H1 (cell line): ENCODE measurements around the gene BABAM2. TPM values are rescaled to one million over a fixed set of nuclear protein-coding genes. Genes with fewer than 3 reads are reported as not detected.

Source experiments
- CTCF ChIA-PET: fragments of 300-600 bp; sonication (Branson Sonifier 250); formaldehyde crosslinking; loops from one replicate; lab custom pipeline; 2021; ENCODE audit not compliant: partially characterized antibody; lab: Charles Lee
- POLR2A ChIA-PET: fragments of 300-600 bp; sonication (Branson Sonifier 250); formaldehyde crosslinking; loops from one replicate; lab custom pipeline; 2021; ENCODE audit warnings: inconsistent platforms; ENCODE audit not compliant: partially characterized antibody; lab: Charles Lee
- DNase-seq, 2 experiments: peaks; one replicate each; pipeline versions ENCODE4 v3.0.0 to v3.0.0-alpha.2; 2010 to 2022; ENCODE audit warnings: low spot score in 2 of 2, low read depth in 1 of 2, mixed read lengths in 1 of 2
- FAIRE-seq: peaks from 2 replicates; lab custom pipeline; 2011; peaks lifted over from hg19 to GRCh38; lab: Jason Lieb, UNC
- H2AFZ ChIP-seq: 2 replicates; pipeline ENCODE4 v1.8.1; 2012; ENCODE audit warnings: low read length, inconsistent platforms
- H2AK5ac ChIP-seq: 2 replicates; pipeline ENCODE4 v1.6.1; 2013; ENCODE audit warnings: low read depth, low read length
- H2BK120ac ChIP-seq: replicated peaks from 2 replicates; pipeline ENCODE3; 2013; ENCODE audit warnings: low read depth, low read length, inconsistent platforms
- H2BK12ac ChIP-seq: 2 replicates; pipeline ENCODE4 v1.6.1; 2013; ENCODE audit warnings: low read depth, low read length
- H2BK15ac ChIP-seq: 2 replicates; pipeline ENCODE4 v1.6.1; 2013; ENCODE audit warnings: low read length
- H2BK20ac ChIP-seq: 2 replicates; pipeline ENCODE4 v1.6.1; 2013; ENCODE audit warnings: low read length
- H2BK5ac ChIP-seq: 2 replicates; pipeline ENCODE4 v1.6.1; 2013; ENCODE audit warnings: low read depth, low read length
- H3K14ac ChIP-seq: 2 replicates; pipeline ENCODE4 v1.6.1; 2013; ENCODE audit warnings: inconsistent platforms; ENCODE audit not compliant: insufficient read length
- H3K18ac ChIP-seq: 2 replicates; pipeline ENCODE4 v1.6.1; 2013; ENCODE audit warnings: low read length; ENCODE audit errors: extremely low read depth
- H3K23ac ChIP-seq: 2 replicates; pipeline ENCODE4 v1.6.1; 2013; ENCODE audit warnings: inconsistent platforms; ENCODE audit not compliant: insufficient read length
- H3K23me2 ChIP-seq: 2 replicates; pipeline ENCODE4 v1.6.1; 2013; ENCODE audit warnings: low read depth, low read length
- H3K27ac ChIP-seq: 2 replicates; pipeline ENCODE4 v1.6.1; 2011; ENCODE audit warnings: low read depth, low read length, inconsistent platforms
- H3K27me3 ChIP-seq, 4 experiments: replicated peaks in 1 of 4; 1 replicate in 1 of 4; 2 replicates in 3 of 4; pipeline versions ENCODE4 v1.6.1 to v1.8.1; 2011 to 2013; ENCODE audit warnings: low read length in 3 of 4, mild to moderate bottlenecking in 3 of 4, inconsistent platforms in 2 of 4, mixed read lengths in 2 of 4, moderate library complexity in 1 of 4; ENCODE audit not compliant: control insufficient read depth in 3 of 4, insufficient read depth in 3 of 4; ENCODE audit errors: extremely low read depth in 1 of 4
- H3K36me3 ChIP-seq, 4 experiments: 2 replicates each; pipeline versions ENCODE4 v1.6.1 to v1.8.1; 2011 to 2013; ENCODE audit warnings: mild to moderate bottlenecking in 4 of 4, low read length in 3 of 4, moderate library complexity in 2 of 4, control low read depth in 1 of 4, inconsistent platforms in 1 of 4; ENCODE audit not compliant: insufficient read depth in 4 of 4, control insufficient read depth in 2 of 4
- H3K4ac ChIP-seq: replicated peaks from 2 replicates; pipeline ENCODE3; 2013; ENCODE audit warnings: low read length, low read depth, mixed read lengths, inconsistent platforms; ENCODE audit not compliant: insufficient read length
- H3K4me1 ChIP-seq, 4 experiments: replicated peaks in 1 of 4; 1 replicate in 1 of 4; 2 replicates in 3 of 4; pipeline versions ENCODE4 v1.6.1 to v1.8.1; 2011 to 2013; ENCODE audit warnings: low read length in 3 of 4, inconsistent platforms in 2 of 4, mixed read lengths in 1 of 4; ENCODE audit not compliant: insufficient read depth in 4 of 4, control insufficient read depth in 3 of 4
- H3K4me2 ChIP-seq, 2 experiments: 2 replicates each; pipeline versions ENCODE4 v1.6.1 to v1.8.1; 2011 to 2013; ENCODE audit warnings: low read depth in 2 of 2, low read length in 2 of 2, control low read depth in 1 of 2, inconsistent platforms in 1 of 2, mild to moderate bottlenecking in 1 of 2; ENCODE audit not compliant: insufficient read depth in 1 of 2
- H3K4me3 ChIP-seq, 4 experiments: fragments of 200-600, 300-600 bp in 1 of 4; sonication (generic), shearing (Covaris generic), sonication (Bioruptor Twin) in 1 of 4; 2 replicates each; pipeline versions ENCODE4 v1.5.1 to v1.8.1; 2011 to 2016; ENCODE audit warnings: low read length in 4 of 4, low read depth in 3 of 4, control low read depth in 2 of 4, inconsistent platforms in 2 of 4, mild to moderate bottlenecking in 2 of 4, mixed read lengths in 1 of 4, moderate library complexity in 1 of 4; ENCODE audit not compliant: insufficient read depth in 2 of 4; ENCODE audit errors: extremely low read depth in 1 of 4
- H3K56ac ChIP-seq: replicated peaks from 2 replicates; pipeline ENCODE3; 2013; ENCODE audit warnings: low read depth, mild to moderate bottlenecking, mixed read lengths, low read length, inconsistent platforms; ENCODE audit not compliant: insufficient read length
- H3K79me1 ChIP-seq: 2 replicates; pipeline ENCODE4 v1.6.1; 2013; ENCODE audit warnings: low read depth, low read length, control low read depth
- H3K79me2 ChIP-seq, 2 experiments: 2 replicates each; pipeline versions ENCODE4 v1.6.1 to v1.8.1; 2012 to 2013; ENCODE audit warnings: low read length in 2 of 2, mild to moderate bottlenecking in 2 of 2, inconsistent platforms in 1 of 2; ENCODE audit not compliant: insufficient read depth in 2 of 2, control insufficient read depth in 1 of 2
- H3K9ac ChIP-seq, 4 experiments: replicated peaks in 1 of 4; 1 replicate in 1 of 4; 2 replicates in 3 of 4; pipeline versions ENCODE4 v1.6.1 to v1.8.1; 2011 to 2013; ENCODE audit warnings: low read depth in 3 of 4, low read length in 3 of 4, control low read depth in 2 of 4, mild to moderate bottlenecking in 2 of 4, moderate library complexity in 2 of 4, inconsistent platforms in 1 of 4; ENCODE audit errors: extremely low read depth in 1 of 4
- H3K9me3 ChIP-seq, 2 experiments: 2 replicates each; pipeline versions ENCODE4 v1.6.1 to v1.8.1; 2012 to 2013; ENCODE audit warnings: mild to moderate bottlenecking in 2 of 2, moderate library complexity in 2 of 2, control low read depth in 1 of 2, inconsistent platforms in 1 of 2, low read depth in 1 of 2, low read length in 1 of 2, mixed read lengths in 1 of 2; ENCODE audit not compliant: insufficient read depth in 2 of 2
- H4K20me1 ChIP-seq, 2 experiments: replicated peaks in 1 of 2; 2 replicates each; pipeline versions ENCODE3 to v1.8.1; 2011 to 2013; ENCODE audit warnings: inconsistent platforms in 2 of 2, low read length in 2 of 2, mild to moderate bottlenecking in 1 of 2; ENCODE audit not compliant: insufficient read depth in 2 of 2, control insufficient read depth in 1 of 2
- H4K5ac ChIP-seq: 2 replicates; pipeline ENCODE4 v1.6.1; 2013; ENCODE audit warnings: low read length, low read depth, mixed read lengths, inconsistent platforms; ENCODE audit not compliant: insufficient read length
- H4K8ac ChIP-seq: 2 replicates; pipeline ENCODE4 v1.8.0; 2013; ENCODE audit warnings: mild to moderate bottlenecking, moderate library complexity, low read length, inconsistent platforms; ENCODE audit not compliant: insufficient read depth; ENCODE audit errors: extremely low read depth
- H4K91ac ChIP-seq: replicated peaks from 2 replicates; pipeline ENCODE3; 2013; ENCODE audit warnings: low read length, mixed read lengths, inconsistent platforms; ENCODE audit not compliant: insufficient read length
- BCL11A ChIP-seq, 2 experiments: IDR thresholded peaks; one replicate each; pipeline ENCODE4 v1.6.1; 2011; ENCODE audit warnings: low read depth in 2 of 2, low read length in 2 of 2, mild to moderate bottlenecking in 2 of 2
- CREB1 ChIP-seq: IDR thresholded peaks from 2 replicates; pipeline ENCODE4 v1.6.1; 2012; ENCODE audit warnings: inconsistent platforms
- KDM1A ChIP-seq: fragments of 200-600, 300-600 bp; sonication (generic); IDR thresholded peaks from 2 replicates; pipeline ENCODE4 v1.7.1; 2016; ENCODE audit warnings: mild to moderate bottlenecking, low read length, borderline replicate concordance
- SP2 ChIP-seq: IDR thresholded peaks from 2 replicates; pipeline ENCODE4 v1.6.1; 2012; ENCODE audit warnings: mild to moderate bottlenecking, low read length, inconsistent platforms
- TEAD4 ChIP-seq: IDR thresholded peaks from 2 replicates; pipeline ENCODE4 v1.6.1; 2012; ENCODE audit warnings: low read depth, low read length, inconsistent platforms, mixed read lengths
- WGBS, 2 experiments: shearing (Covaris generic) in 1 of 2; methylation state at CpG; one replicate each; pipeline versions ENCODE4 v1.1.6 to v1.1.7; 2013 to 2015; ENCODE audit warnings: low lambda C conversion rate in 2 of 2, mixed read lengths in 2 of 2, inconsistent platforms in 1 of 2, low coverage in 1 of 2, missing lambda C conversion rate in 1 of 2; ENCODE audit not compliant: insufficient replicate concordance in 2 of 2, insufficient coverage in 1 of 2, insufficient read length in 1 of 2; ENCODE audit errors: extremely low coverage in 1 of 2, missing lambda C conversion rate in 1 of 2; 5-methylcytosine and 5-hydroxymethylcytosine counted together
- polyA plus RNA-seq, 7 experiments: library from polyadenylated mRNA; depleted of rRNA in 3 of 7; stranded (reverse) in 5 of 7; unstranded in 2 of 7; fragments of >200 nt in 5 of 7; fragments of 200-250 nt in 2 of 7; gene quantifications; 1 replicate in 5 of 7; 2 replicates in 1 of 7; 4 replicates in 1 of 7; pipeline versions ENCODE4 v1.2.1 to v1.2.3, GENCODE V29; 2011 to 2013; ENCODE audit warnings: missing spikeins in 2 of 7, mixed read lengths in 2 of 7
- total RNA-seq: library from RNA; stranded (reverse); fragmentation: NEBNext Ultra II Directional; extraction: Animal tissue kit (Norgen Biotek cat#: 25700); gene quantifications from 2 replicates; pipeline ENCODE4 v1.2.1, GENCODE V29; 2021
- TF ChIP-seq, protein P1 (sequence below), 3 experiments: IDR thresholded peaks; 1 replicate in 2 of 3; 2 replicates in 1 of 3; pipeline versions ENCODE4 v1.5.1 to v1.6.1; 2011; ENCODE audit warnings: low read length in 3 of 3, mild to moderate bottlenecking in 3 of 3, inconsistent platforms in 2 of 3, low read depth in 1 of 3, moderate library complexity in 1 of 3; ENCODE audit not compliant: insufficient read depth in 1 of 3; ENCODE audit errors: control extremely low read depth in 1 of 3

The BABAM2 gene
- total and polyA plus RNA-seq, 2 of the 8 experiments (the other 6 are each of a cell fraction or from before 2014, with no cell fraction given) = 15.8 to 20.9 TPM

DNA sequence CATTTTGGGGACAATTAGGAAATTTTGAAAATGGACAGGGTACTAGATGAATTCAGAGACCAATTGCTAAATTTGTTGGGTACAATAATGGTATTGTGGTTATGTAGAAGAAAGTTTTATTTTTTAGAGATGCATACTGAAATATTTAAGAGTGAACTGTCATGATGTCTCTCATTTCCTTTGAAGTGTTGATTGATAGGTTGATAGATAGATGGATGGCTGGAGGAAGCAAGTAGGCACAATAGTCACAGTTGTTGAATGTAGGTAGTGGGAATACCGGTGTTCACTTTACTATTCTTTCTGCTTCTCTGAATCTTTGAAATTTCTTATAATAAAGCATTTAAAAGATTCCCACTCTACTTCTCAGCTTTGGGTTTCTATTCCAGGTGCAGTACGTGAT, 350.4 kb downstream of the BABAM2 start:
- CTCF ChIA-PET = no interaction called here

More for the DNA sequence above, 350.4 kb downstream of the BABAM2 start:
- Histone ChIP-seq H4K20me1 (no peaks in the 10 kb centered on the region), H2BK20ac (no peak overlapping the region), H3K9me3 (no peaks in the 10 kb centered on the region), H3K56ac (no peak overlapping the region), H3K36me3 (no peaks in the 10 kb centered on the region; a peak in 1 of 8 replicates), H3K23me2 (no peaks in the 10 kb centered on the region), H3K27ac (no peak overlapping the region), H2BK120ac (no peak overlapping the region), H3K4me2 (no peak overlapping the region), H3K4me1 (no peaks in the 10 kb centered on the region; a peak in 1 of 7 replicates), H4K91ac (no peak overlapping the region), H3K9ac (no peak overlapping the region), H3K18ac (no peak overlapping the region), H3K27me3 (no peaks in the 10 kb centered on the region), H3K79me2 (no peaks in the 10 kb centered on the region), H4K5ac (no peak overlapping the region), H3K23ac (no peak overlapping the region), H2BK15ac (no peak overlapping the region), H2AK5ac (no peak overlapping the region), H3K4me3 (no peak overlapping the region), H3K14ac (no peak overlapping the region), H2AFZ (no peak overlapping the region), H3K79me1 (no peaks in the 10 kb centered on the region), H2BK5ac (no peak overlapping the region), H4K8ac (no peak overlapping the region), H2BK12ac (no peak overlapping the region), H3K4ac (no peak overlapping the region)
- DNase-seq (no peak), FAIRE-seq (no peak)
- POLR2A ChIA-PET = no interaction called here
- WGBS, 2 experiments = 93% methylated on average over 2 of the region's 2 CpGs; no CpG with 5 or more reads in 1 of the 2 experiments
- no peak for TF ChIP-seq KDM1A
- no peak for TF ChIP-seq CREB1
- no peak for TF ChIP-seq BCL11A (IDR thresholded peaks at IDR 0.05; ENCODE audit: low read depth in 2 of 2, low read length in 2 of 2)
- TF ChIP-seq, protein P1, sequence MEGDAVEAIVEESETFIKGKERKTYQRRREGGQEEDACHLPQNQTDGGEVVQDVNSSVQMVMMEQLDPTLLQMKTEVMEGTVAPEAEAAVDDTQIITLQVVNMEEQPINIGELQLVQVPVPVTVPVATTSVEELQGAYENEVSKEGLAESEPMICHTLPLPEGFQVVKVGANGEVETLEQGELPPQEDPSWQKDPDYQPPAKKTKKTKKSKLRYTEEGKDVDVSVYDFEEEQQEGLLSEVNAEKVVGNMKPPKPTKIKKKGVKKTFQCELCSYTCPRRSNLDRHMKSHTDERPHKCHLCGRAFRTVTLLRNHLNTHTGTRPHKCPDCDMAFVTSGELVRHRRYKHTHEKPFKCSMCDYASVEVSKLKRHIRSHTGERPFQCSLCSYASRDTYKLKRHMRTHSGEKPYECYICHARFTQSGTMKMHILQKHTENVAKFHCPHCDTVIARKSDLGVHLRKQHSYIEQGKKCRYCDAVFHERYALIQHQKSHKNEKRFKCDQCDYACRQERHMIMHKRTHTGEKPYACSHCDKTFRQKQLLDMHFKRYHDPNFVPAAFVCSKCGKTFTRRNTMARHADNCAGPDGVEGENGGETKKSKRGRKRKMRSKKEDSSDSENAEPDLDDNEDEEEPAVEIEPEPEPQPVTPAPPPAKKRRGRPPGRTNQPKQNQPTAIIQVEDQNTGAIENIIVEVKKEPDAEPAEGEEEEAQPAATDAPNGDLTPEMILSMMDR (IDR thresholded peaks at IDR 0.05; ENCODE audit: control extremely low read depth in 1 of 3, insufficient read depth in 1 of 3, low read depth in 1 of 3, low read length in 3 of 3) = no peak
- no peak for TF ChIP-seq SP2
- TF ChIP-seq TEAD4 = no peak
